SH-SY5Y (cell line): ENCODE measurements around the gene RSRC1.

Experiments
- GATA2 ChIP-seq: IDR thresholded peaks from 2 replicates; pipeline ENCODE4 v1.6.1; 2011; ENCODE audit warnings: mild to moderate bottlenecking, low read depth, low read length
- GATA3 ChIP-seq: IDR thresholded peaks from 2 replicates; pipeline ENCODE4 v1.6.1; 2011; ENCODE audit warnings: low read depth, mild to moderate bottlenecking, low read length, moderate library complexity

- no peak for TF ChIP-seq GATA2
- no peak for TF ChIP-seq GATA3
These were observed 96.1 kb downstream of the RSRC1 start for GRCh38 chr3:158205994-158206393.
